NCI-H774 (cell line): ENCODE data around the gene CSNK1G1.
"Not testable (repeated sequence)": the region's sequence is repeated elsewhere in the genome, so short reads cannot be mapped to it uniquely, and the experiment has no call there.

Experiments
- DNase-seq: peaks from one replicate; lab custom pipeline; 2025; lab: John Stamatoyannopoulos, UW

The CSNK1G1 gene

DNA sequence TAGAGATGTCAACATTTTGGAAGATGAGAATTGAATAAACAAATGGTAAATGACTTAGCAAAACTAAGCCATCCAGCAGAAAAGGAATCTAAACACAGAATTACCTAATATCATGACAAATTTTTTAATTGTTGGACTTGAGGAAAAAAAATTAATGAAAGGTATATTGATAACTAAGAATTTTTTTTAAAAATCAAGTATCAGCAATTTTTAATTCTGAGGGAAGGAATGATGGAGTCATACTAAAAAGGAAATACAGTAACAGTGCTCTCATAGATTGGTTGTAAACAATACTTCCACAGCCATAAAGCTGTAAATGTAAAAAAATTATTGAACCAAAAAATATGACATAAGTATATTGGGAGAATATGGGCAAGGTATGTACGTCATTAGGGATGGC is 68.0 kb downstream of the CSNK1G1 start:
- no peak for DNase-seq

DNA sequence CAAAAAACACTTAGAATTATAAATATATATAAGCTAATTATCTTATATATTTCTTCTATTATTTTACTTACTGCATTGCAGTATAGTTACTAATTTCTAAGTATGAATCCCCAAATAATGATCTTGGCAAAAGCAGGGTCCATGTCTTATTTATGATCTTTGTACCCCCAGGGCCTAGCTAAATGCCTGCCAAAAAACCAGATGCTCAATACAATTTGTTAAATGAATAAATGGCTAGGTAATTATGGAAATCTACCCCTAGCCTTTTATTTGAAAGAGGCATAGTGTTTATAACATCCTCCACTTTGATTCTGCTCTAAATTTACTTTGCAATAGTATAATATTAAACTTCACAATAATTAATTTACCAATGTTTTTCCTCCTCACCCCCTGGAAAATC is 69.5 kb downstream of the CSNK1G1 start:
- DNase-seq = no peak

DNA sequence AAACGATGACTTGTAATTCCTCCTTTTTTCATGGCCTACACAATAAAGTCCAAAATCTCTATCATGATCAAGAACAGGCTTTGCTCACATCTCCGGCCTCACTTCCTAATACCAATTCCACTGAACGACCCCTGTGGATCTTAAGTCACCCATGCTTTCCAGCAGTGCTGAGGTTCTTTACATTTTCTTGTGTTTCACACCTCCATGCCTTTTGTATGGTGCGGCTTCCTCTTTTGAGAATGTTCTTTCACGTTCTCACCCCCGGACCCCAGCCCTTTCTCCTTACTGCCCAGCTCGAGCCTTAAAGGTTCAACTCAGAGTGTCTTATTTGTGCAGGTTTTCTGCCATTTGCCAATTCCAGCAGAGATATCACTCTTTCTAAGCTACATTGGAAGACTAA is 70.1 kb downstream of the CSNK1G1 start:
- no peak for DNase-seq

DNA sequence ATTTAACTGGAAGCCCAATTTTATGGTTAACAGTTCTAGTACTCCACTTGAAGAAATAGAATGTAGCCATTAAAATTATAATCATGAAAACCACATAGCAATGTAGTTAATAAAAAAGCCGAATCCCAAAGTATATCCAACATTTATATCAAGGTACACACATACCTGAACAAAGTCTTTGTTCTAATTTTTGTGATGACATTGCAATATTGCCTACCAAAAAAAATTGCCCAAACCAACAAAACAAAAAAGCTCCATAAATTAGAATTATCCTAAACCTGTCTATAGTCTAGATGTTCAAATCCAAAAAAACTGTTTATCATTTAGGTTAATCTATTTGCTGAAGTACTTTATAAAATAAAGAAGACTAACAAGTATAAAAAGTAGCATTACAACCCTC is 70.8 kb downstream of the CSNK1G1 start:
- no peak for DNase-seq

DNA sequence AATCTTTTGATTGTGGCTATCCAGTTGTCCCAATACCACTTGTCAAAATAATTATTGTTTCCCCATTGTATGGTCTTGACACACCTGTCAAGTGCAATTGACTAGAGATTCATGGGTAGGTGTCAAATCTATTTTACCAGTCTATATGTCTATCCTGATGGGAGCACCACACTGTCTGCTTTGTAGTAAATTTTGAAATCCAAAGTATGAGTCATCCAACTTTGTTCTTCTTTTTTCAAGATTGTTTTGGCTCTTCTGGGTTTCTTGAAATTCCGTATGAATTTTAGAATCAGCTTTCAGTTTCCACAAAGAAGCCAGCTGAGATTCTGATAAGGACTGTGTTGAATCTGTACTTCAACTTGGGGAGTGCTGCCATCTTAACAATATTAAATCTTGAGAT is 71.9 kb downstream of the CSNK1G1 start:
- no peak for DNase-seq

DNA sequence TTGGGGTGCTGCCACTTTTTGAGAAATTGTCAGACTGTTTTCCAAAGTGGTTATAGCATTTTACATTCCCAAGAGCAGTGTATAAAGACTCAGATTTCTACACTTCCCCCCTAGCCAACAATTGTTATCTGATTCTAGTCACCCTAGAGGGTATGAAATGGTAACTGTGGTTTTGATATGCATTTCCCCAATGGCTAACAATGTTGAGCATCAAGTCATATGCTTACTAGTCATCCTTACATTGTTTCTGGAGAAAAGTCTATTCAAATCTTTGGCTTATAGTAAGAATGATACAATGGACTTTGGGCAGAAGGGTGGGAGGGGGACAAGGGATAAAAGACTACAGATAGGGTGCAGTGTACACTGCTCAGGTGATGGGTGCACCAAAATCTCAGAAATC is 73.3 kb downstream of the CSNK1G1 start:
- no peak for DNase-seq

DNA sequence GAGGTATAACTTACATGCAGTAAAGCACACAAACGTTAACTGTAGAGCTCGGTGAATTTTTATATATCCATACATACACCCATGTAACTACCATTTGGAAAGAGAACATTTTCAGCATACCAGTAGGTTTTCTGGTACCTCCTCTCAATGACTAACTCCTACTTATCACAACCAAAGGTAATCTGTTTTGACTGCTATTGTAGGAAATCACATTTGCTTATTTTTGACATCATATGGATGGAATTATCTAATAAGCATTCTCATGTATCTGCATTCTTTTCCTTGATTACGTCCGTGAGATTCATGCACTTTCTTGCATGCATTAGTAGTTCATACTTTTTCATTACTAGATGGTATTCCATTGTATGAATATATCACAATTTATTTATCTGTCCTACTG is 76.8 kb downstream of the CSNK1G1 start:
- no peak for DNase-seq

DNA sequence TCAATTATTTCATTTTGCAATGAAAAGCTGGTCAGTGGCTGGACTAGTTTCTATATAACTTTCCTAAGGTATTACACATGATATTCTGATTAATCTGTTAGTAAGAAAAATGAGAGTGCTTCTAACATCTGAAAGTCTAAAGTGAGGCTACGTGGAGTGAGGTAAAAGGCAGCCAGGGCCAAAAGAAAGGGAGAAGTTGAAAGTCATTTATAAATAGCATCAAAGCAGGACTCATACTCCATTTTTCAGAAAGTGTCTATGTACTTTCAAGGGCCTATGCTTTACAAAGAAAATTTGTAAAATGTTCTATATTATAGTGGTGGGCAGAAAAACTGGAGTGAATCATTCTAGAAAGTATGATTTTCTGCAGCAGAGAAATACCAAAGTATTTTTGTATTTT is 80.0 kb downstream of the CSNK1G1 start:
- no peak for DNase-seq

DNA sequence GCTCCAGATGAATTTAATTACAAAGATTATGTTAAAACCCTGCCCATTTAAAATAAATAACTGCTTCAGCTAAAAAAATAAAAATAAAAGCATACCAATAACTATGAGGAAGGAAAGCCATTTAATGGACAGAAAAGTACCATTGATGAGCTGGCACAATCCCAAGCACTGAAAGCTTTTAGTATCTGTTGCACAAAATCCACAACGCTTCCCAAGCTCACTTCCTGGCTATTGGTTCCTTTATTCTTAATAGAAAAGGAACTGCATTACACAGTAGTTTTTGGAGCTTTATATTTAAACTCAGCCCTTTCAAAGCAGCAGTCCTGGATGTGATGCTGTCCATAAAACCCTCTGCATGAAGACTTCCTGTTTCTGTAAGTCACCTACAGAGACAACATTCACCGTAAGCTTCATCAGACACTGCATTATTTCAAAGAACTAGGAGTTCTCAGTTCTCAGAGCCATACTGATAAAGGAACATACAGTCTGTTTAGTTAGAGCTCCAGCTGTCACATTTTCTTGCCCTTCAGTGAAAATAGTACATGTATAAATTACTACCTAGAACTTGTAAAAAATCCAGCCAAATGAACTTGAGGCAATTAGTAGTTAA is 81.5 kb downstream of the CSNK1G1 start:
- DNase-seq = no peak

DNA sequence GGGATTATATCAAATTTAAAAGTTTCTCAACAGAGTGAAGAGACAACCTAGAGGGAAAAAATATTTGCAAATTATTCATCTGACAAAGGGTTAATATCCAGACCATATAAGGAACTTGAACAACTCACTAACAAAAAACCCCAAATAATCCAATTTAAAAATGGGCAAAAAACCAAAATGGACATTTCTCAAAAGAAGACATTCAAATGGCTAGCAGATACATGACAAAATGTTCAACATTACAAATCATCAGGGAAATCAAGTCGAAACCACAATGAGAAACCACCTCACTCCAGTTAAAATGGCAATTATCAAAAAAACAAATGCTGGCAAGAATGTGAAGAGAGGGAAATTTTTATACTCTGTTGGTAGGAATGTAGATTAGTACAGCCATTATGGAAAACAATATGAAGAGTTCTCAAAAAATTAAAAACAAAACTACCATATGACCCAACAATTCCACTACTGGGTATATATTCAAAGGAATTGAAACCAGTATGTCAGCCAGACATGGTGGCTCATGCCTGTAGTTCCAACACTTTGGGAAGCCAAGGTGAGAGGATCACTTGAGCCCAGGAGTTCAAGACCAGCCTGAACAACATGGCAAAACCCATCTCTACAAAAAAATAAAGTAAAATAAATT is 88.5 kb downstream of the CSNK1G1 start:
- no peak for DNase-seq

DNA sequence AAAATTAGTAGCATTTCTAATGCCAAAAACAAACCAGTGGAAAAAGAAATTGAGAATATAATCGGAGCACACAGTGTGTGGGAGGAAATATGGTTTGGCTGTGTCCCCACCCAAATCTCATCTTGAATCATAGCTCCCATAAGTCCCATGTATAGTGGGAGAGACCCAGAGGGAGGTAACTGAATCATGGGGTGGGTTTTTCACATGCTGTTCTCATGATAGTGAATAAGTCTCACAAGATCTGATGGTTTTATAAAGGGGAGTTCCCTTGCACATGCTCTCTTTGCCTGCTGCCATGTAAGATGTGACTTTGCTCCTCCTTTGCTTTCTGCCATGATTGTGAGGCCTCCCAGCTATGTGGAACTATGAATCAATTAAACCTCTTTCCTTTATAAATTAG is 90.8 kb downstream of the CSNK1G1 start:
- not testable (repeated sequence) for DNase-seq

DNA sequence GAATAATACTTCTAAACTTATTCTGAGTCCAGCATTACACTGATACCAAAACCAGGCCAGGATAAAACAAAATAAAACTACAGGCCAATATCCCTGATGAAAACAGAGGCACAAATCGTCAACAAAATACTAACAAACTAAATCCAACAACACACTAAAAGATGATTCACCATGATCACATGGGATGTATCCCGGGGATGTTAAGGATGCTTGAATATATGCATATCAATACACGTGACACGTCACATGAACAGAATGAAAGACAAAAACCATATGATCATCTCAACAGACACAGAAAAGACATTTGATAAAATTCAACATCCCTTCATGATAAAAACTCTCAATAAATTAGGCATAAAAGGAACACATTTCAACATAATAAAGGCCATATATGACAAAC is 91.5 kb downstream of the CSNK1G1 start:
- no peak for DNase-seq

DNA sequence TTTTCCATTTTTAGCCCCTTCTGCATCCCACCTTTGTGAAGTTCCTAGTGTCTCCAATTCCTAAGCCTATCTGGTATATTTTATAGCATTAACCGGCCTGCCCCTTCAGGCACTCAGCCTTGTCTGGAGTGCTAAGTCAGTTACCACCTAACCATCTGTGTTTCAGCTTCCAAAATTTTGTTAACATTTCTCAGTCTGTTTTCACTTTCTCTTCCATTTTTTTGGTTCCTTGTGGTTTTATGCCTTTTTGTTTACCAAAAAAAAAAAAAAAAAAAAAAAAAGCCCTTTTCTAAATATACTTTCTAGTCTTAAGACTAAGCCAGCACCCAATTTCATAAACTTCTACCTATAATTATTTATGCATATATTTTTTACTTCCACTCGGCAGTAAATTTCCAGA is 92.4 kb downstream of the CSNK1G1 start:
- no peak for DNase-seq

DNA sequence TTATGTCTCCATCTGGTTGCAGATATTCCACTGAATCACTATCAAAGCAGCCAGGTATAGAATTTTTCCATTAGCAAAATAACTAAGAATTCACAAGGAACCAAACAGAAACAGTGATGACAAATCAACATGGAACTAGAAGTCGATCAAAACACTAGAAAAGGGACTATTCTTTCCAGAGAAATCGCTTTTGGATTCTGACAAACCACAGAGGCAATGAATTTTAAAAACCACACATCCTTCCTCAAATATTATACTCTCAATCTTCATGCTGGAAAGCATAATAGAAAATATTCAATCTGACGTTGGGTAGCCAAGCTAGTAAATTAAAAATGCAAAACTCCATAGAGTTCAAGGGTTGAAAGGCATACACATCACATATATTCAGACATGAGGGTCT is 99.9 kb downstream of the CSNK1G1 start:
- DNase-seq = no peak

DNA sequence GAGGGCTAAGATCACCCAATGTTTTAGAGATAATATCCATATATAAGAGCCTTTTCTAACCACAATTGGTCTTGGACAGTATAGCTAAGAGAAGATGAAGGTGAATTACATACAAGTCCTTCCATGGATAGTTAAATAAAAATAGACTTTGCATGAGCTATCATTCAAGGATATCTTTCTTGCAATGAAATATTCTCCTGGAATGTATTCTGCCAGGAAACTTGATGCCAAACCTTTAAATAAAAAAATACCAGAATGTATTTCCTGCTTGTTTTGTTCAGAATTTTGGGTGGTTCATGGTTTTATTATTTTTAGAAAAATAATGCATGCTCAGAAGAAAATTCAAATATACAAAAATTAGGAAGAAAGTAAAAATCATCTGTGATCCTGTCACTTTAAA is 104.3 kb downstream of the CSNK1G1 start:
- no peak for DNase-seq

DNA sequence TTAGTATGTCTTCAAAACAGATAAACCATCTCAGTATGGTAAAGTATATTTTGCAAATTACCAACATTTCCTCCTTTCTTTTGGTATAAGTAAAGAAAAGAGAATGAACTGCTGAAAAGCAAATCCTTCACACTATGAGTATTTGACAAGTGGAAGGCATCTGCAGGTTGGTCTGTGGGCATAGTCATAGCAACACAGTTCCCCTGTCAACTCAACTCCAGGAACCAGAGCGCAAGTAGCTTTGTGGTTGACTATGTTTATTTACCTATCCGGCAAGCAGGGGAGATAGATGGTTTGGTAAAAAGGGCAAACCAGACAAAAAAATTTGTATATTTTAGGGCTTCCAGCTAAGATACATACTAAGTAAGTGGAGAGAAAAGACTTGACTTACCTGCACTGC is 104.9 kb downstream of the CSNK1G1 start:
- DNase-seq = no peak

DNA sequence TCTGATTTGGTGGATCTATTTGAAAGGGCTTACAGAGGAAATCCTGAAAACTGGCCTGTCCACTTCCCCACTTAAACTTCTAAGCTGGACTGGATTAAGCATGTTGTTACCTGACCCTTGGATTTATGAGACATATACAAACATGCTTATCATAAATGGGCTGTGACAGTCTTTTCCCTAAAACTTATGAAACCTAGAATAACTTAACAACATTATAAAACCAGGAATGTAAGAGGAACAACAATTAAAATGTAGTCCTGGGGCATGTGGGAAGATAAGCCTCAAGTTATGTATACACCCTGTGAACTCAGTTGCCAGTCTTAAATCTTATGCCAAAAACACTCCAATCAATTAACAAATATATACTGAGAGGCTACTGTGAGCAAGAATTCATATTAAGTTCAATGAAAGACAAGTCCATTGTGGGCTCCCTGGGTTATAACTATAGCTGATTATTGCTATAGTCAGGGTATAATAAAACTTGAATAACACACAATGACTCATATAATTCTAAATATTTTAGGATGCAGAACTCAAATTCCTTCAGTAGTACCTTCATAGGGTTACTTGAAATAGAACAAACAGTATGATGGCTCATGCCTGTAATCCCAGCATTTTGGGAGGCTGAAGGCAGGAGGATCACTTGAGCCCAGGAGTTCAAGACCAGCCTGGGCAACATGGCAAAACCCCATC is 105.9 kb downstream of the CSNK1G1 start:
- no peak for DNase-seq

DNA sequence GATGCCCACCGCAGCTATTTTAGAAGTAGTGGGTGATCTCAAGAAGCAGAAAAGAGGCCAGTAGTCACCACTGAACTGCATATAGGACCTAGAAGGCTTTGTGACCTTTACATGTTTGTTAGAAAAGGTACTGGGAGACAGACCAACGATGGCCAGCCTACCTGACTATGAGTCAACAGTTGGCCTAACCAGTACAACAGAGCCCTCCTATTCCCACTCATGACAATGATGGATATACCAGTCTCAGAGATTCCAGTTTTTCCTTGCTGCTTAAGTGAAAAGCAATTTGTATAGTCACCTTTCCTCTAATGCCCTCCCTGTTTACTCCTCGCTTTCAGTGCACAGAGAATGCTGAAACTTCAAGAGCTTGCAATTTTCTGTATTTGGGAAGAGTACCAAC is 106.6 kb downstream of the CSNK1G1 start:
- peak; percentile 19 for DNase-seq

DNA sequence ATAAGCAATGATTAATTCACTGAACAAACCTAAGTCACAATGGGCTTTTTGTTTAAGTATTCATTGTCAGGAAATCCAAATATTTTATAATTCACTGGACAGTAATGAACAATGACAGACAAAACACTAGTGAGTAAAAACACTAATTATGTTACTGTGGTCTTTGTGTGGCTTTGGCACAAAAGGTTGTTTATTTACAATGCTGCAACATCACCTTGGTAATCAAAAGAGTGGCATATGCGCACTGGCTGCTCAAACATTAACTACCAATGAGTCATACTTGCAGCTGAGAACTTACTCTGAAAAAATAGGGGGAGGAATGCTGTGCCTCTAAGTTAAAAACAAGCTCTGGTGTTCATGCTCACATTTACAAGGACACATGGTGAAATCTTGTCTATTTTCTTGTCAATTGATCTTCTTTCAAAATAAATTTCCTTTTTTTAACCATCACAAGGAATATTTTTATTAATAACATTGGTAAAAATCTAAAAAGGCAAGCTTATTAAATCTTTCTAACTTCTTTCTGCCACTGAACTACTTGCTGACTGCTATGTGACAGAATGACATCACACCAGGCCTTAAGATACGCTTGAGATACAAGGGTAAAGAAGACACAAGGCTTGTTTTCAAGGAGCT is 107.9 kb downstream of the CSNK1G1 start:
- peak; percentile 92 for DNase-seq

DNA sequence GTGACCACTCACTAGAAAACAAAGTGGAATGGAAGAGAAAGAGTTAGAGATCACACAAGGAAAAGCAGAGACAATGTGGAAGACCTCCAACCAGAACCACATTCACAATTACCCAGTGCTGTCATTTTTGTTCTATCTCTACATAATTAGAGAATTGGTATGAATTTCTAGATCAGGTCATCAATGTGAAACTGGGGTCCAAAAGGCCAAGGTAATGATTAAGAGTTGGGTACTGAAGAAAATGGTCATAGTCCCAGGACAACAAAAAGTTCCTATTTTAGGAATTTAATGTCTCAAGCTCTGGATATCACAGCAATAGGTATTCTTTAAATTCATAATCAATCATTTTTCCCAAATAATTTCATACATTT is 108.5 kb downstream of the CSNK1G1 start:
- no peak for DNase-seq

DNA sequence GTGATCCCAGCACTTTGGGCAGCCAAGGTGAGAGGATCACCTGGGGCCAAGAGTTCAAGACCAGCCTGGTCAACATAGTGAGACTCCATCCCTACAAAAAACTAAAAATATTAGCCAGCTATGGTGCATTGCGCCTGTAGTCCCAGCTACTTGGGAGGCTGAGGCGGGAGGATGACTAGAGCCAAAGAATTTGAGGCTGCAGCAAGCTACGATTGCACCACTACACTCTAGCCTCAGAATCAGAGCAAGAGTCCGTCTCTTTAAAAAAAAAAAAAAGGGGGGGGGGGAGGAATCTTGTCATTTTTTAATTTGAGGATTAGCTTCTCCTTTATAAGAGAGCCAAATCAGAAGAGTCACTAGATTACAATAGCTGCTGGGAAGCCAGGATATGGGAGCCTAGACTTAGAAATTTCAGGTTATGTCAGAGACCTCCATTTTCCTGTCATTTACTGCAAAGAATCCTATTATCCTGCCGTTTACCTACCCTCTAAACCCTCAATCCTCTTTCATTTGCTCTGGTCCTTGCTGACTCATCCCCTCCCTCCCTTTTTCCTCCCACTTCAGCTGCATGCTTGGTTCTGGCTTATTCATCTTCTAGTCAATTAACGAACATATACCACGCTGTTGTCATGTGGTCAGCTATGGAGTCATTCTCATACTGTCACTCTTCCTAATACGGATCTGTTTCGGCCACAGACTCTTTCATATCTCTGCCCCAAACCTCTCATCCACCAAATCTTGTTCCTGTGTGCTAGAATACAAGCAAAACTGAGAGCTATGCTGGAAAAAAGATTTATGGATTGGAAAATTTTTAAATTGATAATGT is 109.4 kb downstream of the CSNK1G1 start:
- peak; percentile 43 for DNase-seq

DNA sequence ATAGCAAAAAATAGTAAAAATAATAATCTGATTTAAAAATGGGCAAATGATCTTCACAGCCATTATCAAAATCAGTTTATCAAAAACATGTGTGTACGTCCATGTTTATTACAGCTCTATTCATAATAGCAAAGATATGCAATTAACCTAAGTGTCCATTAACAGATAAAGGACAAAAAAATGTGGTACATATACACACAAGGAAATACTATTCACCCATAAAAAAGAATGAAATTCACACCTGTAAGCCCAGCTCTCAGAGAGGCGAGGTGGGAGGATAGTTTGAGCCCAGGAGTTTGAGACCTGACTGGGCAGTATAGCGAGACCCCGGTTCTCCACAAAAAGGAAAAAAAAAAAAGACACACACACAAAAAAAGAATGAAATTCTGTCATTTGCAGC is 110.6 kb downstream of the CSNK1G1 start:
- no peak for DNase-seq
